GM10266 (cell line): ENCODE measurements around the gene RNF148.

ENCODE experiments used
- DNase-seq: peaks from one replicate; pipeline ENCODE4 v3.0.0; 2012; ENCODE audit errors: extremely low spot score
- CTCF ChIP-seq: IDR thresholded peaks from 2 replicates; pipeline ENCODE4 v1.5.1; 2012; ENCODE audit warnings: mild to moderate bottlenecking, low read depth; ENCODE audit not compliant: control insufficient read depth, insufficient read depth; ENCODE audit errors: missing control alignments

RNF148 gene

GRCh38 chr7:122710916-122711315 lies 8.2 kb upstream of the RNF148 start:
- TF ChIP-seq CTCF, result no peak
- DNase-seq, result no peak

- no peak for TF ChIP-seq CTCF
Measured at GRCh38 chr7:122709930-122710646, 7.4 kb upstream of the RNF148 start.

GRCh38 chr7:122706836-122707235 lies 4.1 kb upstream of the RNF148 start:
- no peak for TF ChIP-seq CTCF
- DNase-seq, result no peak

More at GRCh38 chr7:122709930-122710646, 7.4 kb upstream of the RNF148 start:
- no peak for DNase-seq

- TF ChIP-seq CTCF, result no peak
- no peak for DNase-seq
Measured at GRCh38 chr7:122699017-122699416, 3.7 kb downstream of the RNF148 start, which contains the start of gene RNF133. TSS of gene RNF133 (minus strand) at chr7:122699117. CDS start at chr7:122698918, 199 bp downstream.

- TF ChIP-seq CTCF, result no peak
- no peak for DNase-seq
Measured at GRCh38 chr7:122695816-122696215, 6.9 kb downstream of the RNF148 start.

- no peak for DNase-seq
- TF ChIP-seq CTCF, result no peak
Measured at GRCh38 chr7:122694697-122695096, 8.0 kb downstream of the RNF148 start.

GRCh38 chr7:122692769-122693309 lies 9.9 kb downstream of the RNF148 start:
- TF ChIP-seq CTCF, result no peak
- no peak for DNase-seq
